CD8-positive, alpha-beta memory T cell (primary cell): ENCODE data around the gene TMC7. TPM values are rescaled to one million over a fixed set of nuclear protein-coding genes. Genes with fewer than 3 reads are reported as not detected.
A peak's percentile ranks its signal among the peaks of the same experiment; 100 is the strongest.
"Not testable (repeated sequence)": the region's sequence is repeated elsewhere in the genome, so short reads cannot be mapped to it uniquely, and the experiment has no call there.

Source experiments
- CTCF ChIA-PET: fragments of 350-600 bp; sonication (Branson Sonifier 250); formaldehyde crosslinking; loops from one replicate; lab custom pipeline; 2021; ENCODE audit warnings: antibody characterized with exemption; lab: Charles Lee
- POLR2A ChIA-PET: fragments of 350-600 bp; sonication (Branson Sonifier 250); formaldehyde crosslinking; loops from one replicate; lab custom pipeline; 2021; ENCODE audit warnings: antibody characterized with exemption; lab: Charles Lee
- DNase-seq, 5 donors: peaks; one replicate each; pipeline versions ENCODE4 v3.0.0 to v3.0.0-alpha.2; 2020 to 2022; ENCODE audit warnings: mixed read lengths in 1 of 5
- H3K27ac ChIP-seq: one replicate; pipeline ENCODE4 v1.7.0; 2013; ENCODE audit warnings: low read depth, mild to moderate bottlenecking, low read length, moderate library complexity
- H3K27me3 ChIP-seq: 2 replicates; pipeline ENCODE4 v1.7.0; 2013; ENCODE audit warnings: low read length, mild to moderate bottlenecking; ENCODE audit not compliant: insufficient read depth, poor library complexity, severe bottlenecking
- H3K36me3 ChIP-seq: 2 replicates; pipeline ENCODE4 v1.7.0; 2013; ENCODE audit warnings: mild to moderate bottlenecking, low read length, moderate library complexity; ENCODE audit not compliant: insufficient read depth
- H3K4me1 ChIP-seq: 2 replicates; pipeline ENCODE4 v1.7.0; 2013; ENCODE audit warnings: mild to moderate bottlenecking, low read length, moderate library complexity; ENCODE audit not compliant: insufficient read depth
- H3K4me3 ChIP-seq: 2 replicates; pipeline ENCODE4 v1.7.0; 2013; ENCODE audit warnings: mild to moderate bottlenecking, low read length
- H3K9me3 ChIP-seq: 2 replicates; pipeline ENCODE4 v1.7.0; 2013; ENCODE audit warnings: mild to moderate bottlenecking, low read length
- H3K27ac Mint-ChIP-seq, 8 donors: one replicate each; pipeline ENCODE4 v1.8.0; 2020 to 2021; ENCODE audit warnings: mixed read lengths in 8 of 8, mild to moderate bottlenecking in 6 of 8, inconsistent platforms in 3 of 8, moderate library complexity in 3 of 8
- H3K27me3 Mint-ChIP-seq, 2 donors: one replicate each; pipeline ENCODE4 v1.8.0; 2020 to 2021; ENCODE audit warnings: mixed read lengths in 2 of 2, mild to moderate bottlenecking in 1 of 2, moderate library complexity in 1 of 2
- H3K36me3 Mint-ChIP-seq, 3 donors: one replicate each; pipeline ENCODE4 v1.8.0; 2020 to 2021; ENCODE audit warnings: mixed read lengths in 3 of 3, inconsistent platforms in 1 of 3, mild to moderate bottlenecking in 1 of 3
- H3K4me1 Mint-ChIP-seq, 3 donors: one replicate each; pipeline ENCODE4 v1.8.0; 2020 to 2021; ENCODE audit warnings: mixed read lengths in 3 of 3, inconsistent platforms in 1 of 3, mild to moderate bottlenecking in 1 of 3
- H3K4me3 Mint-ChIP-seq, 7 donors: one replicate each; pipeline ENCODE4 v1.8.0; 2020 to 2021; ENCODE audit warnings: mixed read lengths in 7 of 7, mild to moderate bottlenecking in 6 of 7, moderate library complexity in 4 of 7, inconsistent platforms in 2 of 7
- H3K9me3 Mint-ChIP-seq, 5 donors: one replicate each; pipeline ENCODE4 v1.8.0; 2020 to 2022; ENCODE audit warnings: mixed read lengths in 5 of 5, mild to moderate bottlenecking in 3 of 5, moderate library complexity in 2 of 5, inconsistent platforms in 1 of 5
- polyA plus RNA-seq: library from polyadenylated mRNA; unstranded; fragments of 300-500 nt; fragmentation: Illumina TruSeq; gene quantifications from one replicate; pipeline ENCODE4 v1.2.3, GENCODE V29; 2021
- total RNA-seq, 2 experiments: library from RNA; stranded (reverse); gene quantifications; one replicate each; pipeline ENCODE4 v1.2.3, GENCODE V29; 2021

The TMC7 gene
- total and polyA plus RNA-seq, 3 experiments from 2014 or later, result not detected

GRCh38 chr16:18948372-18949020 lies 35.2 kb upstream of the TMC7 start:
- CTCF ChIA-PET, result interaction anchor here (0.6 kb wide), 1 partner anchor 138 kb away, joined by 3 read pairs; no protein-coding TSS in a partner anchor

GRCh38 chr16:18950469-18951185 lies 33.1 kb upstream of the TMC7 start:
- ChIA-PET CTCF (no interaction called here), POLR2A (no interaction called here)
- Mint-ChIP-seq H3K27ac (peak overlapping the region in 1 of 8 donors; percentile 72), H3K4me3 (no peak overlapping the region), H3K4me1 (peaks cover 10 to 12% (median 11%) of the 10 kb centered on the region in 3 donors), H3K27me3 (peaks cover 0 to 4% of the 10 kb centered on the region in 2 donors), H3K9me3 (no peaks in the 10 kb centered on the region), H3K36me3 (no peaks in the 10 kb centered on the region)
- DNase-seq, result no peak
- H3K27me3 ChIP-seq, result peaks cover under 1% of the 10 kb centered on the region
- H3K36me3 ChIP-seq, result no peaks in the 10 kb centered on the region
- no peak overlapping the region for H3K27ac ChIP-seq
- no peak overlapping the region for H3K4me3 ChIP-seq
- H3K9me3 ChIP-seq, result no peaks in the 10 kb centered on the region
- peaks cover 15% of the 10 kb centered on the region for H3K4me1 ChIP-seq

More at GRCh38 chr16:18948372-18949020, 35.2 kb upstream of the TMC7 start:
- Histone ChIP-seq H3K36me3 (no peaks in the 10 kb centered on the region), H3K4me1 (peaks cover 13% of the 10 kb centered on the region), H3K27me3 (no peaks in the 10 kb centered on the region), H3K27ac (no peak overlapping the region), H3K4me3 (no peak overlapping the region), H3K9me3 (no peaks in the 10 kb centered on the region)
- no peaks in the 10 kb centered on the region for H3K9me3 Mint-ChIP-seq
- peaks cover 10 to 13% (median 12%) of the 10 kb centered on the region in 3 donors for H3K4me1 Mint-ChIP-seq
- POLR2A ChIA-PET, result no interaction called here
- DNase-seq, result no peak
- no peak overlapping the region for H3K4me3 Mint-ChIP-seq
- H3K27me3 Mint-ChIP-seq, result no peaks in the 10 kb centered on the region
- H3K36me3 Mint-ChIP-seq, result peaks cover 0 to 2% (median 0%) of the 10 kb centered on the region in 3 donors
- peak overlapping the region in 1 of 8 donors; percentile 14 for H3K27ac Mint-ChIP-seq

GRCh38 chr16:18953547-18953946 lies 30.2 kb upstream of the TMC7 start:
- no peaks in the 10 kb centered on the region for H3K9me3 Mint-ChIP-seq
- H3K27ac Mint-ChIP-seq, result no peak overlapping the region
- no peaks in the 10 kb centered on the region for H3K36me3 Mint-ChIP-seq
- H3K27ac ChIP-seq, result no peak overlapping the region
- H3K4me1 Mint-ChIP-seq, result peaks cover 6 to 12% (median 6%) of the 10 kb centered on the region in 3 donors
- ChIA-PET CTCF (no interaction called here), POLR2A (no interaction called here)
- no peaks in the 10 kb centered on the region for H3K9me3 ChIP-seq
- H3K27me3 ChIP-seq, result peaks cover 3% of the 10 kb centered on the region
- no peak overlapping the region for H3K4me3 Mint-ChIP-seq
- H3K36me3 ChIP-seq, result no peaks in the 10 kb centered on the region
- H3K4me1 ChIP-seq, result peaks cover 10% of the 10 kb centered on the region
- H3K4me3 ChIP-seq, result no peak overlapping the region
- H3K27me3 Mint-ChIP-seq, result peaks cover 0 to 21% of the 10 kb centered on the region in 2 donors
- no peak for DNase-seq

GRCh38 chr16:18955874-18956580 lies 27.7 kb upstream of the TMC7 start:
- H3K4me3 ChIP-seq, result peak overlapping the region; percentile 34
- Mint-ChIP-seq H3K27me3 (peaks cover 0 to 21% of the 10 kb centered on the region in 2 donors), H3K27ac (peak overlapping the region in 6 of 8 donors; percentile 11 to 90 (median 68)), H3K4me3 (peak overlapping the region in 5 of 7 donors; percentile 59 to 91 (median 87))
- H3K4me1 Mint-ChIP-seq, H3K9me3 ChIP-seq, POLR2A ChIA-PET, H3K4me1 ChIP-seq, CTCF ChIA-PET, H3K36me3 ChIP-seq, H3K27ac ChIP-seq, H3K36me3 Mint-ChIP-seq, H3K9me3 Mint-ChIP-seq, H3K27me3 ChIP-seq: not testable (repeated sequence)
- peak in 1 of 5 donors; percentile 31 for DNase-seq

- peaks cover 0 to 21% of the 10 kb centered on the region in 2 donors for H3K27me3 Mint-ChIP-seq
- H3K9me3 ChIP-seq, H3K4me3 ChIP-seq, CTCF ChIA-PET, H3K4me1 ChIP-seq, H3K9me3 Mint-ChIP-seq, H3K27ac ChIP-seq, H3K27me3 ChIP-seq, DNase-seq, H3K4me1 Mint-ChIP-seq, H3K36me3 ChIP-seq, H3K36me3 Mint-ChIP-seq, POLR2A ChIA-PET: not testable (repeated sequence)
- H3K4me3 Mint-ChIP-seq, result peak overlapping the region in 5 of 7 donors; percentile 59 to 91 (median 87)
- H3K27ac Mint-ChIP-seq, result peak overlapping the region in 5 of 8 donors; percentile 13 to 90 (median 80)
Measured at GRCh38 chr16:18956658-18957241, 27.0 kb upstream of the TMC7 start.

- Histone ChIP-seq H3K9me3 (no peaks in the 10 kb centered on the region), H3K27me3 (peaks cover 3% of the 10 kb centered on the region), H3K4me3 (no peak overlapping the region), H3K36me3 (no peaks in the 10 kb centered on the region), H3K27ac (no peak overlapping the region), H3K4me1 (peaks cover 5% of the 10 kb centered on the region)
- Mint-ChIP-seq H3K4me1 (peaks cover 0 to 8% (median 0%) of the 10 kb centered on the region in 3 donors), H3K27me3 (peaks cover 0 to 21% of the 10 kb centered on the region in 2 donors), H3K36me3 (no peaks in the 10 kb centered on the region), H3K27ac (no peak overlapping the region), H3K9me3 (no peaks in the 10 kb centered on the region), H3K4me3 (no peak overlapping the region)
- ChIA-PET CTCF (no interaction called here), POLR2A (no interaction called here)
- DNase-seq, result no peak
Measured at GRCh38 chr16:18958621-18959029, 25.1 kb upstream of the TMC7 start.

- no peaks in the 10 kb centered on the region for H3K9me3 Mint-ChIP-seq
- H3K27me3 Mint-ChIP-seq, result peaks cover 0 to 21% of the 10 kb centered on the region in 2 donors
- H3K27ac ChIP-seq, result no peak overlapping the region
- H3K36me3 ChIP-seq, result no peaks in the 10 kb centered on the region
- no peaks in the 10 kb centered on the region for H3K36me3 Mint-ChIP-seq
- POLR2A ChIA-PET, result no interaction called here
- peaks cover 0 to 8% (median 0%) of the 10 kb centered on the region in 3 donors for H3K4me1 Mint-ChIP-seq
- H3K27me3 ChIP-seq, result peaks cover 3% of the 10 kb centered on the region
- peaks cover 5% of the 10 kb centered on the region for H3K4me1 ChIP-seq
- no peak overlapping the region for H3K4me3 Mint-ChIP-seq
- H3K4me3 ChIP-seq, result no peak overlapping the region
- no peaks in the 10 kb centered on the region for H3K9me3 ChIP-seq
- H3K27ac Mint-ChIP-seq, result peak overlapping the region in 1 of 8 donors; percentile 47
- CTCF ChIA-PET, result no interaction called here
- no peak for DNase-seq
Measured at GRCh38 chr16:18959031-18959505, 24.7 kb upstream of the TMC7 start.
